A549 (cell line): Measurements from ENCODE around the gene KIF27. TPM values are rescaled to one million over a fixed set of nuclear protein-coding genes. Genes with fewer than 3 reads are reported as not detected.
A peak's percentile ranks its signal among the peaks of the same experiment; 100 is the strongest.
"Not testable (repeated sequence)": the region's sequence is repeated elsewhere in the genome, so short reads cannot be mapped to it uniquely, and the experiment has no call there.

Experiments used
- ATAC-seq, 2 experiments: fragments of 200-7000 bp in 1 of 2; fragments of >200 bp in 1 of 2; cut with Nextera tagmentation in 1 of 2; cut with Tn5 transposase in 1 of 2; 3 replicates each; pipeline versions ENCODE4 v1.8.0 to v1.9.1; 2018 to 2020; ENCODE audit warnings: mild to moderate bottlenecking in 1 of 2, moderate library complexity in 1 of 2
- CTCF ChIA-PET: fragments of 300-600 bp; sonication (Branson Sonifier 250); formaldehyde crosslinking; extraction: SDS; loops from one replicate; lab custom pipeline; 2021; ENCODE audit warnings: antibody characterized with exemption, inconsistent platforms; lab: Yijun Ruan, JAX
- POLR2A ChIA-PET: fragments of 350-600 bp; formaldehyde crosslinking; extraction: SDS; loops from one replicate; lab custom pipeline; 2021; ENCODE audit warnings: antibody characterized with exemption, inconsistent platforms; lab: Yijun Ruan, JAX
- DNase-seq, 2 experiments: peaks; one replicate each; pipeline versions ENCODE4 v3.0.0 to v3.0.0-alpha.2; 2011 to 2016; ENCODE audit warnings: low read depth in 1 of 2, low spot score in 1 of 2
- FAIRE-seq: peaks from 2 replicates; lab custom pipeline; 2011; peaks lifted over from hg19 to GRCh38; lab: Jason Lieb, UNC
- H3K27ac ChIP-seq, 2 experiments: fragments of >200 bp; sonication (Bioruptor Twin); formaldehyde crosslinking; 3 replicates each; pipeline ENCODE4 v1.5.1; 2016 to 2017
- H3K4me1 ChIP-seq: fragments of >200 bp; sonication (Bioruptor Twin); formaldehyde crosslinking; 3 replicates; pipeline ENCODE4 v1.6.1; 2016
- H3K4me2 ChIP-seq: fragments of >200 bp; sonication (Bioruptor Twin); formaldehyde crosslinking; 3 replicates; pipeline ENCODE4 v1.6.1; 2016
- H3K4me3 ChIP-seq: fragments of >200 bp; sonication (Bioruptor Twin); formaldehyde crosslinking; 3 replicates; pipeline ENCODE4 v1.5.1; 2016
- H3K9me3 ChIP-seq: fragments of >200 bp; sonication (Bioruptor Twin); formaldehyde crosslinking; 3 replicates; pipeline ENCODE4 v1.6.1; 2016
- HOXB13 ChIP-seq: fragments of 250-450 bp; sonication (Bioruptor Pico); IDR thresholded peaks from 2 replicates; pipeline ENCODE4 v1.5.0; 2020; ENCODE audit warnings: low read depth, mild to moderate bottlenecking, moderate library complexity
- HOXB5 ChIP-seq: fragments of 250-450 bp; sonication (Bioruptor Pico); IDR thresholded peaks from 2 replicates; pipeline ENCODE4 v1.5.0; 2020; ENCODE audit warnings: mild to moderate bottlenecking, moderate library complexity
- JUN ChIP-seq, 2 experiments: fragments of >200 bp; sonication (Bioruptor Twin); formaldehyde crosslinking; IDR thresholded peaks; 2 replicates in 1 of 2; 3 replicates in 1 of 2; pipeline ENCODE4 v1.6.1; 2016 to 2017
- KDM5A ChIP-seq: fragments of 200-600 bp; sonication (generic); IDR thresholded peaks from 2 replicates; pipeline ENCODE4 v1.6.1; 2016; ENCODE audit warnings: antibody characterized with exemption, mild to moderate bottlenecking
- NFE2L2 ChIP-seq: fragments of 150-350 bp; conservative IDR thresholded peaks from 2 replicates; pipeline ENCODE4 v1.6.1; 2014; ENCODE audit warnings: low read length
- NR3C1 ChIP-seq: fragments of >200 bp; sonication (Bioruptor Twin); formaldehyde crosslinking; IDR thresholded peaks from 3 replicates; pipeline ENCODE4 v1.6.1; 2017
- POLR2A ChIP-seq: IDR thresholded peaks from 2 replicates; pipeline ENCODE4 v1.6.1; 2012; ENCODE audit warnings: mild to moderate bottlenecking, low read length
- RAD21 ChIP-seq, 2 experiments: fragments of >200 bp in 1 of 2; sonication (Bioruptor Twin) in 1 of 2; formaldehyde crosslinking in 1 of 2; IDR thresholded peaks in 1 of 2; conservative IDR thresholded peaks in 1 of 2; 2 replicates in 1 of 2; 3 replicates in 1 of 2; pipeline ENCODE4 v1.6.1; 2012 to 2018; ENCODE audit warnings: inconsistent platforms in 1 of 2
- TFCP2L1 ChIP-seq: fragments of 250-450 bp; sonication (Bioruptor Pico); IDR thresholded peaks from 2 replicates; pipeline ENCODE4 v1.5.0; 2021; ENCODE audit warnings: mild to moderate bottlenecking
- ZC3H11A ChIP-seq: fragments of 450-650 bp; IDR thresholded peaks from 2 replicates; pipeline ENCODE4 v1.6.1; 2014; ENCODE audit warnings: antibody characterized with exemption, mild to moderate bottlenecking
- ZFP36 ChIP-seq: fragments of 450-650 bp; IDR thresholded peaks from 2 replicates; pipeline ENCODE4 v1.6.1; 2014; ENCODE audit warnings: borderline replicate concordance; ENCODE audit not compliant: partially characterized antibody
- ZNF302 ChIP-seq: fragments of 250-450 bp; sonication (Bioruptor Pico); IDR thresholded peaks from 2 replicates; pipeline ENCODE4 v1.9.0; 2021; ENCODE audit warnings: inconsistent platforms, mild to moderate bottlenecking, moderate library complexity
- WGBS: methylation state at CpG from one replicate; pipeline ENCODE4 v1.1.6; 2017; ENCODE audit errors: missing lambda C conversion rate; 5-methylcytosine and 5-hydroxymethylcytosine counted together
- polyA plus RNA-seq, 4 experiments: library from polyadenylated mRNA; depleted of rRNA in 3 of 4; stranded (reverse); fragments of >200 nt; fragmentation: RNase III in 1 of 4; extraction: RNeasy Plus Mini Kit Qiagen cat#74134 plus additional on column Dnase treatment in 1 of 4; gene quantifications; 2 replicates in 3 of 4; 3 replicates in 1 of 4; pipeline ENCODE4 v1.2.3, GENCODE V29; 2011 to 2017
- TF ChIP-seq, protein P1 (sequence below): fragments of 250-450 bp; sonication (Bioruptor Pico); IDR thresholded peaks from 2 replicates; pipeline ENCODE4 v1.5.0; 2021; ENCODE audit warnings: mild to moderate bottlenecking, moderate library complexity, borderline replicate concordance
- TF ChIP-seq, protein P2 (sequence below): IDR thresholded peaks from 2 replicates; pipeline ENCODE4 v1.6.1; 2012; ENCODE audit warnings: low read depth, borderline replicate concordance
- TF ChIP-seq, protein P3 (sequence below): fragments of >200 bp; sonication (Bioruptor Twin); formaldehyde crosslinking; IDR thresholded peaks from 3 replicates; pipeline ENCODE4 v1.6.1; 2016
- TF ChIP-seq, protein P4 (sequence below): IDR thresholded peaks from 2 replicates; pipeline ENCODE4 v1.6.1; 2012

KIF27 gene
- polyA plus RNA-seq, 2 of the 4 experiments (the other 2 are of a cell fraction), result 2.2 to 6.0 TPM

DNA sequence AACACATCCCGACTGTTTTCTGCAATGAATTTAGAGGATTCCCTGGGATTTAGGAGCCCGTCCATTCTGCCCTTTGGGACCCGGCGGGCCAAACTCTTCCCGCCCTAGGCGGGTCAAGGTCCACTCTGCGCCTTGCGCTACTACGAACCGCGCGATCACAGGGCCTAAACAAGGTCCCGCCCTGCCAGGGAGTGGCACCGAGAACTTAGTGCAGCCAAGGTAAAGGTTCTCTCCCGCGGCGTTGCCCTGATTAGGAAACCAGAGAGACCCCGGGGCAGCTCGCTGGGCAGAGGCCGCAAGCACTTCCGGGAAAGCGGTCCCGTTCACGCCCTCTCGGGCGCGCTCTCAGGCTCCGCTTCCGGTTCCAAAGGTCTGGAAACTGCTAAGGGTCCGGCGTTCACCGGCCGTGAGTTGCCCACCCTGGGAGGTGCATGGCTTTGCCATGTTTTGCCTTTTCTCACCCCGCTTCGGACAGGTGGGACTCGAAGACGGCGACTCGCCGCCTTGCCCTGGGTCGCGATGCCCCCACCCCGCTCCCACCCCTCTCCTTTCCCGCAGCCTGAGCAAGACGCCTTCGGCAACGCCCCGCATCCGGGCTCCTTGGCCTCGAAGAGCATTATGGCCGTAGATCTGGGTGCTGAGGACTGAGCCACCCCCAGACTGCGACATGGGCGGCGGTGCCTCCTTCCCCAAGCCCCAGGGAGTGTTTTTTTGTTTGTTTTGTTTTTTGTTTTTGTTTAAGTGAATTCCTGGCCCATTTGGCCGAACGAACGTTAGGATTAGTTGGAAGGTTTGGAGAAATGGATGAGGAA lies 35.4 kb upstream of the KIF27 start (continued):
- TF ChIP-seq RAD21 (conservative IDR thresholded peaks at IDR 0.05 in 1 of 2, IDR thresholded peaks at IDR 0.05 in 1 of 2) (no peak), HOXB5 (CRISPR knock-in tag) (0 out of 2 replicates have a peak, but pooled peaks have one; percentile 23), NFE2L2 (no peak), ZC3H11A (no peak), ZNF302 (CRISPR knock-in tag) (no peak), POLR2A (peak; percentile 57), JUN (IDR thresholded peaks at IDR 0.05) (peak; percentile 69 to 92), NR3C1 (no peak)
- TF ChIP-seq, protein P1, sequence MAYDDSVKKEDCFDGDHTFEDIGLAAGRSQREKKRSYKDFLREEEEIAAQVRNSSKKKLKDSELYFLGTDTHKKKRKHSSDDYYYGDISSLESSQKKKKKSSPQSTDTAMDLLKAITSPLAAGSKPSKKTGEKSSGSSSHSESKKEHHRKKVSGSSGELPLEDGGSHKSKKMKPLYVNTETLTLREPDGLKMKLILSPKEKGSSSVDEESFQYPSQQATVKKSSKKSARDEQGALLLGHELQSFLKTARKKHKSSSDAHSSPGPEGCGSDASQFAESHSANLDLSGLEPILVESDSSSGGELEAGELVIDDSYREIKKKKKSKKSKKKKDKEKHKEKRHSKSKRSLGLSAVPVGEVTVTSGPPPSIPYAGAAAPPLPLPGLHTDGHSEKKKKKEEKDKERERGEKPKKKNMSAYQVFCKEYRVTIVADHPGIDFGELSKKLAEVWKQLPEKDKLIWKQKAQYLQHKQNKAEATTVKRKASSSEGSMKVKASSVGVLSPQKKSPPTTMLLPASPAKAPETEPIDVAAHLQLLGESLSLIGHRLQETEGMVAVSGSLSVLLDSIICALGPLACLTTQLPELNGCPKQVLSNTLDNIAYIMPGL (CRISPR knock-in tag), result peak; percentile 17; the same call in 1 of the 2 replicates
- TF ChIP-seq, protein P2, sequence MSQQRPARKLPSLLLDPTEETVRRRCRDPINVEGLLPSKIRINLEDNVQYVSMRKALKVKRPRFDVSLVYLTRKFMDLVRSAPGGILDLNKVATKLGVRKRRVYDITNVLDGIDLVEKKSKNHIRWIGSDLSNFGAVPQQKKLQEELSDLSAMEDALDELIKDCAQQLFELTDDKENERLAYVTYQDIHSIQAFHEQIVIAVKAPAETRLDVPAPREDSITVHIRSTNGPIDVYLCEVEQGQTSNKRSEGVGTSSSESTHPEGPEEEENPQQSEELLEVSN, result peak; percentile 91
- TF ChIP-seq, protein P3, sequence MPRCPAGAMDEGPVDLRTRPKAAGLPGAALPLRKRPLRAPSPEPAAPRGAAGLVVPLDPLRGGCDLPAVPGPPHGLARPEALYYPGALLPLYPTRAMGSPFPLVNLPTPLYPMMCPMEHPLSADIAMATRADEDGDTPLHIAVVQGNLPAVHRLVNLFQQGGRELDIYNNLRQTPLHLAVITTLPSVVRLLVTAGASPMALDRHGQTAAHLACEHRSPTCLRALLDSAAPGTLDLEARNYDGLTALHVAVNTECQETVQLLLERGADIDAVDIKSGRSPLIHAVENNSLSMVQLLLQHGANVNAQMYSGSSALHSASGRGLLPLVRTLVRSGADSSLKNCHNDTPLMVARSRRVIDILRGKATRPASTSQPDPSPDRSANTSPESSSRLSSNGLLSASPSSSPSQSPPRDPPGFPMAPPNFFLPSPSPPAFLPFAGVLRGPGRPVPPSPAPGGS, result peak; percentile 62; the same call in 1 of the 3 replicates

DNA sequence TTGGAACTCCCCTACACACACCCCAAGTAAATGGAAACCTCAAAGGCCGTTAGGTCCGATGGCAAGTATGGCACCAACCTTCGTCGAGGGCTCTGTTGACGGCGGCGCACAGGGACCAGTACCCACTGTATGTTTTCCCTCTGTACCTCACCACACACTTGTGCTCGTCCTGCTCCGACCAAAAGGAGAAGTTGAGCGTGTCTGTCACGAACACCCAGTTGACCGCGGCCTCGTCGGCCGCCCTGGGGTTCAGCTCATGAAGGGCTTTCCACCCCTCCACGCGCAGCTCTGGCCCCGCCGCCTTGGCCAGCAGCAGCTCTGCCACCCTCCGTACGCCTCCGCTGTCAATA lies 34.8 kb upstream of the KIF27 start:
- Histone ChIP-seq H3K4me3 (peak overlapping the region; percentile 52), H3K9me3 (no peaks in the 10 kb centered on the region), H3K27ac (peak overlapping the region; percentile 94 to 95), H3K4me2 (peak overlapping the region; percentile 78), H3K4me1 (peaks cover 21% of the 10 kb centered on the region; the same call in 2 of the 3 replicates)
- CTCF ChIA-PET, result interaction anchor here (0.6 to 1.0 kb wide), 4 partner anchors 19 to 305 kb away, joined by 3 to 4 read pairs (median 4); no protein-coding TSS in a partner anchor
- 25% methylated on average over 23 of the region's 23 CpGs for WGBS
- FAIRE-seq (no peak), ATAC-seq (peak; percentile 49 to 61), DNase-seq (peak in 1 of 2 experiments; percentile 42)
- POLR2A ChIA-PET, result interaction anchor here (0.9 to 1.4 kb wide), 5 partner anchors 9 to 35 kb away, joined by 3 to 11 read pairs (median 7); partner anchors contain the start of genes HNRNPK, KIF27 and RMI1
- peak; percentile 16; the same call in 1 of the 2 replicates for TF ChIP-seq HOXB13
- TF ChIP-seq TFCP2L1 (CRISPR knock-in tag), result peak; percentile 60; the same call in 1 of the 2 replicates
- no peak for TF ChIP-seq ZFP36
- TF ChIP-seq, protein P4, sequence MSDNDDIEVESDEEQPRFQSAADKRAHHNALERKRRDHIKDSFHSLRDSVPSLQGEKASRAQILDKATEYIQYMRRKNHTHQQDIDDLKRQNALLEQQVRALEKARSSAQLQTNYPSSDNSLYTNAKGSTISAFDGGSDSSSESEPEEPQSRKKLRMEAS, result peak; percentile 62; the same call in 1 of the 2 replicates
- no peak for TF ChIP-seq KDM5A

DNA sequence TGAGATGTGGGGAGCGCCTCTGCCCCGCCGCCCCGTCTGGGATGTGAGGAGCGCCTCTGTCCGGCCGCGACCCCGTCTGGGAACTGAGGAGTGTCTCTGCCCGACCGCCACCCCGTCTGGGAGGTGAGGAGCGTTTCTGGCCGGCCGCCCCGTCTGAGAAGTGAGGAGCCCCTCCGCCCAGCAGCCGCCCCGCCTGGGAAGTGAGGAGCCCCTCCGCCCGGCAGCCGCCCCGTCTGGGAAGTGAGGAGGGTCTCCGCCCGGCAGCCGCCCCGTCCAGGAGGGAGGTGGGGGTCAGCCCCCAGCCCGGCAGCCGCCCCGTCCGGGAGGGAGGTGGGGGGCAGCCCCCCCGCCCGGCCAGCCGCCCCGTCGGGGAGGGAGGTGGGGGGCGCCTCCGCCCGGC lies 26.9 kb upstream of the KIF27 start:
- CTCF ChIA-PET, result interaction anchor here (3.0 kb wide), 1 partner anchor 11 kb away, joined by 13 read pairs; no protein-coding TSS in a partner anchor
- FAIRE-seq, H3K9me3 ChIP-seq, H3K4me2 ChIP-seq, H3K27ac ChIP-seq, ATAC-seq, POLR2A ChIA-PET, DNase-seq, H3K4me3 ChIP-seq: not testable (repeated sequence)
- H3K4me1 ChIP-seq, result peaks cover 15% of the 10 kb centered on the region
- whole genome bisulfite sequencing, result 93% methylated on average over 3 of the region's 39 CpGs
